Measurements from ENCODE around the gene CPB2.
A peak's percentile ranks its signal among the peaks of the same experiment; 100 is the strongest.

CPB2 gene

GRCh38 chr13:46045424-46045823 is 59.4 kb downstream of the CPB2 start:
- FAIRE-seq = no peak

- peak; percentile 45 for FAIRE-seq
Measured at GRCh38 chr13:46043647-46044046, 61.2 kb downstream of the CPB2 start.

- no peak for FAIRE-seq
Measured at GRCh38 chr13:46041419-46041839, 63.4 kb downstream of the CPB2 start.

- no peak for FAIRE-seq
Measured at GRCh38 chr13:46040763-46041162, 64.1 kb downstream of the CPB2 start.

- no peak for FAIRE-seq
Measured at GRCh38 chr13:46039411-46040182, 65.2 kb downstream of the CPB2 start.

GRCh38 chr13:46038296-46038695 is 66.5 kb downstream of the CPB2 start:
- no peak for FAIRE-seq

- no peak for FAIRE-seq
Measured at GRCh38 chr13:46035066-46035465, 69.8 kb downstream of the CPB2 start.

- FAIRE-seq = no peak
Measured at GRCh38 chr13:46032341-46032740, 72.5 kb downstream of the CPB2 start.

- FAIRE-seq = no peak
Measured at GRCh38 chr13:46031581-46032263, 73.1 kb downstream of the CPB2 start.

GRCh38 chr13:46025157-46025556 is 79.7 kb downstream of the CPB2 start:
- no peak for FAIRE-seq

GRCh38 chr13:46022481-46022880 is 82.4 kb downstream of the CPB2 start:
- FAIRE-seq = no peak

GRCh38 chr13:46016216-46016615 is 88.6 kb downstream of the CPB2 start:
- no peak for FAIRE-seq

GRCh38 chr13:46015366-46015765 is 89.5 kb downstream of the CPB2 start:
- FAIRE-seq = peak; percentile 83

- no peak for FAIRE-seq
Measured at GRCh38 chr13:46012404-46012803, 92.4 kb downstream of the CPB2 start.

- FAIRE-seq = peak; percentile 18
Measured at GRCh38 chr13:46010148-46010547, 94.7 kb downstream of the CPB2 start.

GRCh38 chr13:46008631-46009030 is 96.2 kb downstream of the CPB2 start:
- FAIRE-seq = no peak

- FAIRE-seq = no peak
Measured at GRCh38 chr13:46006688-46007452, 98.0 kb downstream of the CPB2 start.

GRCh38 chr13:46004491-46004890 is 100.3 kb downstream of the CPB2 start:
- no peak for FAIRE-seq
